ENCODE data around the gene RNF145. TPM values are rescaled to one million over a fixed set of nuclear protein-coding genes. Genes with fewer than 3 reads are reported as not detected.
A peak's percentile ranks its signal among the peaks of the same experiment; 100 is the strongest.

RNF145 gene
- total RNA-seq, 4 donors from 2014 or later = 20.2 to 78.2 (median 73.6) TPM

DNA sequence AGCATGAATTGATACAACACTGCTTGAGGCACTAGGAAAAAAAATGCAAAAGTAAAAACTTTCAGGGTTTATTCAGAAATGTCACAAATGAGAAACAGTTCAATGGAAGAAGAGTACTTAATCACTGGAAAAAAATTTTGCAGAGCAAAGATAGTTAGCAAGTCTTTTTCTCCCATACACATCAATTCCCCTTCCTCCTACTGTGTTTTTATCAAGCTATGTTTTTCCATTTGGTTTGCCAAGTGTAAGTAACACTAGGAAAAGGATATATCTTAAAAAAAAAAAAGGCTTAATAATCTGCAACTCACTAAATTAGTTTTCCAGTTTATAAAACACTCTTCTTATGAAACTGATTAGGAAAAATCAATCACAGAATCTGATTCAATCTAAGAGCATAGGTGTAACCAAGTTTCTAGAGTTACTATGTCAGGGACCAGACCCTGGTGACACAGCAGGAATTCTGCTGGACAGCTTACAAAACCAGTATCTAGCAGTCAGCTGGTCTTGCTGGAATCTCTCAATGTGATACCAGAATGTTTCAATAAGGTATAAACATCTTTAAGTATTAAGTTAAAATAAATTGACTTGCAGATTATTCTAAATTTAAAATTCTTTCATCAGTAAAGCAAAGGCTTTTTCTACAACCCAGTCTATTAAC is 34.7 kb downstream of the RNF145 start:
- no peak for DNase-seq
- no peaks in the 10 kb centered on the region for H3K27me3 ChIP-seq
- H3K4me3 ChIP-seq = no peak overlapping the region
- H3K27ac ChIP-seq = peak overlapping the region in 1 of 2 donors; percentile 13
- H3K4me1 ChIP-seq = peaks cover 0 to 8% of the 10 kb centered on the region in 2 donors
- H3K36me3 ChIP-seq = no peaks in the 10 kb centered on the region
- intact Hi-C loops (cut with DNase I; ENCODE audit: low total_unique reads) = no loop called here
- no peaks in the 10 kb centered on the region for H3K9me3 ChIP-seq
- TF ChIP-seq, protein P1, sequence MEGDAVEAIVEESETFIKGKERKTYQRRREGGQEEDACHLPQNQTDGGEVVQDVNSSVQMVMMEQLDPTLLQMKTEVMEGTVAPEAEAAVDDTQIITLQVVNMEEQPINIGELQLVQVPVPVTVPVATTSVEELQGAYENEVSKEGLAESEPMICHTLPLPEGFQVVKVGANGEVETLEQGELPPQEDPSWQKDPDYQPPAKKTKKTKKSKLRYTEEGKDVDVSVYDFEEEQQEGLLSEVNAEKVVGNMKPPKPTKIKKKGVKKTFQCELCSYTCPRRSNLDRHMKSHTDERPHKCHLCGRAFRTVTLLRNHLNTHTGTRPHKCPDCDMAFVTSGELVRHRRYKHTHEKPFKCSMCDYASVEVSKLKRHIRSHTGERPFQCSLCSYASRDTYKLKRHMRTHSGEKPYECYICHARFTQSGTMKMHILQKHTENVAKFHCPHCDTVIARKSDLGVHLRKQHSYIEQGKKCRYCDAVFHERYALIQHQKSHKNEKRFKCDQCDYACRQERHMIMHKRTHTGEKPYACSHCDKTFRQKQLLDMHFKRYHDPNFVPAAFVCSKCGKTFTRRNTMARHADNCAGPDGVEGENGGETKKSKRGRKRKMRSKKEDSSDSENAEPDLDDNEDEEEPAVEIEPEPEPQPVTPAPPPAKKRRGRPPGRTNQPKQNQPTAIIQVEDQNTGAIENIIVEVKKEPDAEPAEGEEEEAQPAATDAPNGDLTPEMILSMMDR (IDR thresholded peaks at IDR 0.05) = no peak
- TF ChIP-seq POLR2A (IDR thresholded peaks at IDR 0.05) = no peak

DNA sequence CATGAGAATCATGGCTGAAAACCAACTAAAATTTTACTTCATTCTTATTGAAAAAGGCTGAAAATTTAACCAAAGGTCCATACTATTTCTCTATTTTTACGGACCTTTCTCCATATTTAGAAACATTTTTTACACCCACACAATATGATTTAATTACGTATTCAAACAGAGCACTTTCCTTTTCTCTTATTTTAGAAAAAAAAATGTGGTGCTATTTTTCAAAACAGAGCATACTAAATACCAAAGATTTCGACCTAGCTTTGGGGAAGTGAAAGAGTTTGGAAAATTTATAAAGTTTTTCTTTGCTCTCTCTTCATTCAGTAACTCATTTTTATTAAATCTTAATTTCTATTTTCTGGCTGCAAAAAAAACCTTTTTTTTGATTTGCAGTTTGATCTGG is 38.1 kb downstream of the RNF145 start:
- Histone ChIP-seq H3K27ac (no peak overlapping the region), H3K36me3 (no peaks in the 10 kb centered on the region), H3K4me1 (peaks cover 0 to 8% of the 10 kb centered on the region in 2 donors), H3K27me3 (no peaks in the 10 kb centered on the region), H3K4me3 (no peak overlapping the region), H3K9me3 (no peaks in the 10 kb centered on the region)
- TF ChIP-seq, protein P1 (IDR thresholded peaks at IDR 0.05) = no peak
- TF ChIP-seq POLR2A (IDR thresholded peaks at IDR 0.05) = no peak
- intact Hi-C loops (cut with DNase I; ENCODE audit: low total_unique reads) = no loop called here
- DNase-seq = no peak

DNA sequence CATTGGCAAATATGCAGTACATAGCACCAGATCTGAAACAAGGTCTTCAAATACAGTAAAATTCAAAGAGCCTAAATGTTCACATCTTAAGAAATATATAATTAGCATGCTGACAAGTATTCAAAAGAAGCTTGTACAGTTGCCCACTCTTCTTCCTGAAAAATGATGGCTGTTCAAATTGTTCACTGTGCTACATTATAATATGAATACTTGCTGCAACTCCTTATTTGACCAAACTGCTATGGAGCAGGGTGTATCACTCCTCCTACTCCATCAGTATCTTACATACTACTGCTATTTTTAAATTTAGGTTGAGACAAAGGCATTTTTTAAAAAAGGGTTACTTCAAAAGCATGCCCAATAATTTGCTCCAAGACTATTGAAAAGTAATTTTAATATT is 39.3 kb downstream of the RNF145 start:
- peaks cover 0 to under 1% of the 10 kb centered on the region in 2 donors for H3K36me3 ChIP-seq
- no peak for DNase-seq
- peaks cover 0 to 8% of the 10 kb centered on the region in 2 donors for H3K4me1 ChIP-seq
- H3K4me3 ChIP-seq = no peak overlapping the region
- TF ChIP-seq, protein P1 (IDR thresholded peaks at IDR 0.05) = no peak
- TF ChIP-seq POLR2A (IDR thresholded peaks at IDR 0.05) = no peak
- no peaks in the 10 kb centered on the region for H3K27me3 ChIP-seq
- intact Hi-C loops (cut with DNase I; ENCODE audit: low total_unique reads) = no loop called here
- no peak overlapping the region for H3K27ac ChIP-seq
- no peaks in the 10 kb centered on the region for H3K9me3 ChIP-seq

DNA sequence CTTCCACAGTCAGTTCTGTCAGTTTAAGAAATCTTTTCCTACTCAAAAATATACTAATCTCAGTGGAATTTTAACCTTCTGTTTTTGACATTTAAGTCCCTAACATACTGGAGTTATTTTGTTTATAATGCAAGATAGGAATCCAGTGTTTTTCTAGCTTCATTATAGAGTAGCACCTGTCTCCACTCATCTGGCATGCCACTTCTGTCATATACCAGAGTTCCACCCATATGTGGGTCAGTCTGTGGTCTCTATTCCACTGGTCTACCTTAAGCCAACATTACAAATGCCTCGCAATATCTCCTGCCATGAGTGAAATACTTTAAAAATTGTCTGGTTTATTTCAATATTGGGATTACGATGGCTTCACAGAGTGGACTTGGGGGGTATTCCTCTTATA is 42.9 kb downstream of the RNF145 start:
- no peaks in the 10 kb centered on the region for H3K9me3 ChIP-seq
- TF ChIP-seq POLR2A (IDR thresholded peaks at IDR 0.05) = no peak
- TF ChIP-seq, protein P1 (IDR thresholded peaks at IDR 0.05) = no peak
- DNase-seq = no peak
- H3K27ac ChIP-seq = no peak overlapping the region
- H3K27me3 ChIP-seq = no peaks in the 10 kb centered on the region
- no peaks in the 10 kb centered on the region for H3K4me1 ChIP-seq
- H3K4me3 ChIP-seq = no peak overlapping the region
- intact Hi-C loops (cut with DNase I; ENCODE audit: low total_unique reads) = no loop called here
- peaks cover 0 to 2% of the 10 kb centered on the region in 2 donors for H3K36me3 ChIP-seq

DNA sequence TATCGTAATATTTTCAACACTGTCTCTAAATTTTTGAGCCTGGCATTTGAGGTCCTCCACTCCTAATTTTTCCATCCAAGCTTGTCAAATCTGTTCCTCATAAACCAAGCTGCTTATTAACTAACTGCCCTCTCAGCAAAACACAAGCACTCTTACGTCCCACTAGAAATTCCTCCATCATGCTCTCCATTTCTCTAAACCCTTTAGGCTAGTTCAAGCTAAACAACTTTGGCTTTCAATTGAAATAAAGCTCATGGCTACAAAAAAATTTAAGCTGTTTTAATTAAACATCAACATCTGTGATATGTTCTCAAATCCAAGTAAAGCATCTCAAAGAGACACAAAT is 45.7 kb downstream of the RNF145 start:
- TF ChIP-seq POLR2A (IDR thresholded peaks at IDR 0.05) = no peak
- TF ChIP-seq, protein P1 (IDR thresholded peaks at IDR 0.05) = no peak
- Histone ChIP-seq H3K4me1 (no peaks in the 10 kb centered on the region), H3K27ac (no peak overlapping the region), H3K36me3 (peaks cover 0 to 2% of the 10 kb centered on the region in 2 donors), H3K27me3 (no peaks in the 10 kb centered on the region), H3K4me3 (no peak overlapping the region), H3K9me3 (no peaks in the 10 kb centered on the region)
- intact Hi-C loops (cut with DNase I; ENCODE audit: low total_unique reads) = no loop called here
- DNase-seq = no peak

Data from uterus (tissue), 4 donors.